Mucosa of descending colon (tissue), 3 donors: ENCODE measurements around the gene SLC25A43. TPM values are rescaled to one million over a fixed set of nuclear protein-coding genes. Genes with fewer than 3 reads are reported as not detected.
A peak's percentile ranks its signal among the peaks of the same experiment; 100 is the strongest.

Experiments used
- ATAC-seq: fragments of 200-7000 bp; cut with Tn5 transposase; one replicate; pipeline ENCODE4 v1.9.1; 2020; ENCODE audit warnings: mild to moderate bottlenecking, moderate library complexity
- DNase-seq, 3 donors: peaks; one replicate each; pipeline ENCODE4 v3.0.0-alpha.2; 2020
- H3K36me3 ChIP-seq: fragments of 200-600 bp; one replicate; pipeline ENCODE4 v1.8.0; 2021; ENCODE audit warnings: low read depth, mild to moderate bottlenecking
- H3K4me1 ChIP-seq: fragments of 200-600 bp; one replicate; pipeline ENCODE4 v1.8.0; 2021; ENCODE audit warnings: low read depth, mild to moderate bottlenecking
- H3K4me3 ChIP-seq: fragments of 200-600 bp; one replicate; pipeline ENCODE4 v1.8.0; 2021; ENCODE audit warnings: mild to moderate bottlenecking
- H3K9me3 ChIP-seq: fragments of 200-600 bp; one replicate; pipeline ENCODE4 v1.8.0; 2021; ENCODE audit warnings: mild to moderate bottlenecking
- intact Hi-C, 2 donors: fragments of 100-400 bp; cut with DNase I in 1 of 2; cut with micrococcal nuclease in 1 of 2; formaldehyde crosslinking; loops; one replicate each; pipeline versions ENCODE4 v1.11.0 to v1.11.1; 2022; cut with DNase I, micrococcal nuclease
- total RNA-seq, 3 donors: library from RNA; stranded (reverse); fragmentation: NEBNext Ultra II Directional in 2 of 3; extraction: Animal tissue kit (Norgen Biotek cat#: 25700) in 2 of 3; gene quantifications; one replicate each; pipeline versions ENCODE4 v1.2.1 to v1.2.4, GENCODE V29; 2021 to 2023
- TF ChIP-seq, protein P1 (sequence below): fragments of 200-600 bp; IDR thresholded peaks from one replicate; pipeline ENCODE4 v1.8.0; 2022; ENCODE audit warnings: antibody characterized with exemption, mild to moderate bottlenecking
- donor health status: DM: no; HTN: no; CAD: no; lungs with moderate emphysema.
- donor health status: DM: no; HTN: no; CAD: no.
- donor health status: DM: no; HTN: yes; CAD: no.

SLC25A43 gene
- total RNA-seq, 3 donors from 2014 or later = 19.3 to 31.2 (median 23.3) TPM

GRCh38 chrX:119389214-119389613, 9.9 kb upstream of the SLC25A43 start:
- peaks cover 2% of the 10 kb centered on the region for H3K4me1 ChIP-seq
- no peaks in the 10 kb centered on the region for H3K36me3 ChIP-seq
- peak; percentile 84 for ATAC-seq
- TF ChIP-seq, protein P1, sequence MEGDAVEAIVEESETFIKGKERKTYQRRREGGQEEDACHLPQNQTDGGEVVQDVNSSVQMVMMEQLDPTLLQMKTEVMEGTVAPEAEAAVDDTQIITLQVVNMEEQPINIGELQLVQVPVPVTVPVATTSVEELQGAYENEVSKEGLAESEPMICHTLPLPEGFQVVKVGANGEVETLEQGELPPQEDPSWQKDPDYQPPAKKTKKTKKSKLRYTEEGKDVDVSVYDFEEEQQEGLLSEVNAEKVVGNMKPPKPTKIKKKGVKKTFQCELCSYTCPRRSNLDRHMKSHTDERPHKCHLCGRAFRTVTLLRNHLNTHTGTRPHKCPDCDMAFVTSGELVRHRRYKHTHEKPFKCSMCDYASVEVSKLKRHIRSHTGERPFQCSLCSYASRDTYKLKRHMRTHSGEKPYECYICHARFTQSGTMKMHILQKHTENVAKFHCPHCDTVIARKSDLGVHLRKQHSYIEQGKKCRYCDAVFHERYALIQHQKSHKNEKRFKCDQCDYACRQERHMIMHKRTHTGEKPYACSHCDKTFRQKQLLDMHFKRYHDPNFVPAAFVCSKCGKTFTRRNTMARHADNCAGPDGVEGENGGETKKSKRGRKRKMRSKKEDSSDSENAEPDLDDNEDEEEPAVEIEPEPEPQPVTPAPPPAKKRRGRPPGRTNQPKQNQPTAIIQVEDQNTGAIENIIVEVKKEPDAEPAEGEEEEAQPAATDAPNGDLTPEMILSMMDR = no peak
- H3K4me3 ChIP-seq = no peak overlapping the region
- no peaks in the 10 kb centered on the region for H3K9me3 ChIP-seq
- intact Hi-C loops = no loop called here
- DNase-seq = peak in 1 of 3 donors; percentile 40

DNA sequence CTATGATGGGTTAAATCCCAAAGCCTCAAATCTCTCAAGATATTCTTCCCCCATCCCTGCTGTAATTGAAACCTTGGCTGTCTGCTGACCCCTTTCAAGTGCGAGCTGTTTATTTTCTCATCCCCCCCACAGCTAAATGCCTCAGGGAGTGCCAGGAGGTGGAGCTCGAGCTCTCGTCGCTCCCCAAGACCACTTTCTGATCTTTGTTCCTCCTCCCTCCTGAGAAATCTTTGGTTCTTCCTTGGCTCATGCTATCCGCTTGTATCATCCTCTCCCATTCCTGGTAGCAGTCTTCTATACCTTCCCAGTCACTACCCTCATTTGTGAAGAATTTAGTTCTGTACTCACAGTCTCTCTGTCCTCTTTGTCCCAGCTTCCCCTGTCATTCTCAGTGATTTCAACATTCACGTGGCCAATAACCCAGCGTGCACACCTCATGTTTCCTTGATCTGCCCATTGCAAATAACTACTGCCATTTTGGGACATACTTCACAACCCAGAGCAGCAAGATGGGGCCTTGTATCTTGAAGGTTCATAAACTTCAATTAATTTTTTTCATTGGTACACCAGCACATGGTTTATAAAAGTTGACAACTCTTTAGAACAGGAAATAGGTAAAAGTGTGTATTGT, 9.2 kb upstream of the SLC25A43 start:
- intact Hi-C loops = no loop called here
- Histone ChIP-seq H3K9me3 (no peaks in the 10 kb centered on the region), H3K4me1 (peaks cover 2% of the 10 kb centered on the region), H3K36me3 (no peaks in the 10 kb centered on the region), H3K4me3 (no peak overlapping the region)
- TF ChIP-seq, protein P1 = no peak
- no peak for DNase-seq
- peak; percentile 50 for ATAC-seq

DNA sequence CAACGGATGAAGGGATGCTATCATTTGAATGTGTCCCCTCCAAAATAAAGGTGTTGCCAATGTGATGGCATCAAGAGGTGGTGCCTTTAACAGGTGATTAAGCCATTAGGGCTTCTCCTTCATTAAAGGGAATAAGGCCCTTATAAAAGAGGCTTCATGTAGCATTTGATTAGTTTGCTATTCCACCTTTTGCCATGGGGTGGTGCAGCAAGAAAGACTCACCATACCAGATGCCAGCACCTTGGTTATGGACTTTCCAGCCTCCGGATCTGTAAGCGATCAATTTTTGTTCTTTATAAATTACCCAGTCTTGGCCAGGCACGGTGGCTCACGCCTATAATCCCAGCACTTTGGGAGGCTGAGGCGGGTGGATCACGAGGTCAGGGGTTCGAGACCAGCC, 7.9 kb upstream of the SLC25A43 start:
- peak; percentile 61 for ATAC-seq

GRCh38 chrX:119393144-119393543, 6.0 kb upstream of the SLC25A43 start:
- Histone ChIP-seq H3K4me1 (peaks cover 3% of the 10 kb centered on the region), H3K9me3 (no peaks in the 10 kb centered on the region), H3K4me3 (no peak overlapping the region), H3K36me3 (no peaks in the 10 kb centered on the region)
- TF ChIP-seq, protein P1 = no peak
- intact Hi-C loops = no loop called here
- ATAC-seq (no peak), DNase-seq (no peak)

More for the DNA sequence above, 7.9 kb upstream of the SLC25A43 start:
- intact Hi-C loops = no loop called here
- Histone ChIP-seq H3K9me3 (no peaks in the 10 kb centered on the region), H3K4me1 (peaks cover 2% of the 10 kb centered on the region), H3K4me3 (no peak overlapping the region), H3K36me3 (no peaks in the 10 kb centered on the region)
- DNase-seq = peak in 1 of 3 donors; percentile 68
- TF ChIP-seq, protein P1 = no peak

GRCh38 chrX:119398587-119398973, 556 bp upstream of the SLC25A43 start:
- no peak overlapping the region for H3K4me3 ChIP-seq
- H3K9me3 ChIP-seq = no peaks in the 10 kb centered on the region
- peak; percentile 76 for ATAC-seq
- H3K36me3 ChIP-seq = no peaks in the 10 kb centered on the region
- peak in 1 of 3 donors; percentile 52 for DNase-seq
- TF ChIP-seq, protein P1 = no peak
- intact Hi-C loops = no loop called here
- H3K4me1 ChIP-seq = peaks cover 4% of the 10 kb centered on the region

- TF ChIP-seq, protein P1 = no peak
- Histone ChIP-seq H3K9me3 (no peaks in the 10 kb centered on the region), H3K4me1 (peaks cover 4% of the 10 kb centered on the region), H3K36me3 (no peaks in the 10 kb centered on the region), H3K4me3 (peak overlapping the region; percentile 36)
- DNase-seq (no peak), ATAC-seq (peak; percentile 28)
- intact Hi-C loops = no loop called here
Measured at GRCh38 chrX:119399772-119400101, 601 bp downstream of the SLC25A43 start.
